Fibroblast of villous mesenchyme (primary cell): Measurements from ENCODE around the gene PCDHGA2. TPM values are rescaled to one million over a fixed set of nuclear protein-coding genes. Genes with fewer than 3 reads are reported as not detected.
"Not testable (repeated sequence)": the region's sequence is repeated elsewhere in the genome, so short reads cannot be mapped to it uniquely, and the experiment has no call there.

ENCODE experiments used
- DNase-seq: peaks from one replicate; pipeline ENCODE4 v3.0.0-alpha.2; 2010; ENCODE audit warnings: low read depth
- H3K4me3 ChIP-seq: 2 replicates; pipeline ENCODE4 v1.5.1; 2011; ENCODE audit warnings: low read depth, mild to moderate bottlenecking, low read length
- total RNA-seq: library from RNA; depleted of rRNA; stranded (reverse); fragments of >200 nt; gene quantifications from 2 replicates; pipeline ENCODE4 v1.2.3, GENCODE V29; 2012
- TF ChIP-seq, protein P1 (sequence below): IDR thresholded peaks from 2 replicates; pipeline ENCODE4 v1.5.1; 2012; ENCODE audit warnings: low read depth, mild to moderate bottlenecking, low read length; ENCODE audit not compliant: insufficient read depth

The PCDHGA2 gene
- total RNA-seq, 1 donor = 3.0 TPM

DNA sequence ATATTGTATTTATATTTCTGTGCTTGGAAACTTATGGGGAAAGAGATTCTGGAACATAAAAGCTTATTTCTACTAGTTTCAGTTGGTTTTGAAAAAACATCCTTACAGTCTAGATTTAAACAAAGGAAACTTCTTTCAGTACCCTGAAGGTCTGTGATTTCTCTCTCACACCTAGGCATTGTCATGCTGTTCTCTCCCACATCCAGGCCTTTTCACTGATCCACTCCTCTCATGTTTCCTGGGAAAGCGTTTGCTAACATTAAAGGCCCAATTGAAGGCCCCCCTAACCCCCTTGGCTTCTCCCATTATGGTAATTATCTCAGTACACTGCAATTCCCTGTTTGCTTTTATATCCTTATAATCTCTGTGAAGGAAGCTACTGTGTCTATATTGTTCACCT lies 4.2 kb downstream of the PCDHGA2 start:
- no peak for DNase-seq
- no peak overlapping the region for H3K4me3 ChIP-seq
- TF ChIP-seq, protein P1, sequence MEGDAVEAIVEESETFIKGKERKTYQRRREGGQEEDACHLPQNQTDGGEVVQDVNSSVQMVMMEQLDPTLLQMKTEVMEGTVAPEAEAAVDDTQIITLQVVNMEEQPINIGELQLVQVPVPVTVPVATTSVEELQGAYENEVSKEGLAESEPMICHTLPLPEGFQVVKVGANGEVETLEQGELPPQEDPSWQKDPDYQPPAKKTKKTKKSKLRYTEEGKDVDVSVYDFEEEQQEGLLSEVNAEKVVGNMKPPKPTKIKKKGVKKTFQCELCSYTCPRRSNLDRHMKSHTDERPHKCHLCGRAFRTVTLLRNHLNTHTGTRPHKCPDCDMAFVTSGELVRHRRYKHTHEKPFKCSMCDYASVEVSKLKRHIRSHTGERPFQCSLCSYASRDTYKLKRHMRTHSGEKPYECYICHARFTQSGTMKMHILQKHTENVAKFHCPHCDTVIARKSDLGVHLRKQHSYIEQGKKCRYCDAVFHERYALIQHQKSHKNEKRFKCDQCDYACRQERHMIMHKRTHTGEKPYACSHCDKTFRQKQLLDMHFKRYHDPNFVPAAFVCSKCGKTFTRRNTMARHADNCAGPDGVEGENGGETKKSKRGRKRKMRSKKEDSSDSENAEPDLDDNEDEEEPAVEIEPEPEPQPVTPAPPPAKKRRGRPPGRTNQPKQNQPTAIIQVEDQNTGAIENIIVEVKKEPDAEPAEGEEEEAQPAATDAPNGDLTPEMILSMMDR = no peak

DNA sequence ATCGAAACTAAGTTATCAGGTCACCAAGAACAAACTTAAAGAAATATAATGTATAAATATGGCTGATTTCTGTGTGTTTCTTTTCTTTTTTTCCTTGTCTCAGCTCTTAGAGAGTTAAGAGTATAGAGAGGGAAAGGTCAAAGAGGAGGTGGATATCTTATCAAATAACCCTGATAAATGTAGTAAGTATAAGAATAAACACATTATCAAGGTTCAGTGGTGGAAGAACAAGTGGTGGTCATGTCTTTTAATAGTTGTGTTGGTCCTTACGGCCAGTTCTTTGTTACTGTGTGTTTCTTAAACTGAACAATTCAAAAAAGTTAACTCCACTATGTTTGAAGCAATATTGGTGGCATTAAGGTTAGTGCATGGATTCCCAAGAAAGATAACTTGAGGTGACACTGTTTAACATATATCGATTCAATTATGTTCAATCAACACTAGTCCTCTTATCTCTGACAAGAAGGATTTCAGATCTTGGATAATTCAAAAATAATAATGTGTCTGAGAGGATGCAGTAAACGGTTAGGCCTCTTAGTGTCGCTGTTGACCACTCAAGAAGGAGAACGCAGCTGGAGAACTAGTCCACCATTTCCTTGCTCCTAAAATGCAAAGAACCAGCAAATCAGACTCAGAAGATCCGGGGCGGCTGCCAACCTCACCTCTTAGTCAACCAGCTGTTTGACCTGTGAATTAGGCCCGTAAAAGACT lies 4.8 kb downstream of the PCDHGA2 start, which contains the start of gene PCDHGA3:
PCDHGA3 (plus strand) TSS at position 588 of the 711 bp plus-strand sequence. CDS start 205 bp downstream, outside the sequence.
- H3K4me3 ChIP-seq = peak within 1 kb of the TSS; percentile 51
- DNase-seq = peak; percentile 61
- TF ChIP-seq, protein P1 = peak; percentile 55

GRCh38 chr5:141343953-141344463 lies 5.4 kb downstream of the PCDHGA2 start:
- DNase-seq = no peak
- H3K4me3 ChIP-seq = peak overlapping the region; percentile 51
- TF ChIP-seq, protein P1 = no peak

- DNase-seq = no peak
- TF ChIP-seq, protein P1 = no peak
- H3K4me3 ChIP-seq = no peak overlapping the region
Observed at GRCh38 chr5:141345327-141345726, 6.8 kb downstream of the PCDHGA2 start.

- DNase-seq, H3K4me3 ChIP-seq: not testable (repeated sequence)
Observed at GRCh38 chr5:141346017-141346416, 7.5 kb downstream of the PCDHGA2 start.

- peak within 1 kb of the TSS; percentile 24 for H3K4me3 ChIP-seq
- DNase-seq = peak; percentile 52
- TF ChIP-seq, protein P1 = peak; percentile 59
Observed at GRCh38 chr5:141349917-141350619, 11.5 kb downstream of the PCDHGA2 start, which contains the start of gene PCDHGB1. PCDHGB1 (plus strand) TSS chr5:141350099; CDS start chr5:141350261, 162 bp downstream.

GRCh38 chr5:141351591-141351990 lies 13.0 kb downstream of the PCDHGA2 start:
- TF ChIP-seq, protein P1 = no peak
- no peak overlapping the region for H3K4me3 ChIP-seq
- DNase-seq = no peak
